ENCODE measurements around the gene TMPRSS2.

DNA sequence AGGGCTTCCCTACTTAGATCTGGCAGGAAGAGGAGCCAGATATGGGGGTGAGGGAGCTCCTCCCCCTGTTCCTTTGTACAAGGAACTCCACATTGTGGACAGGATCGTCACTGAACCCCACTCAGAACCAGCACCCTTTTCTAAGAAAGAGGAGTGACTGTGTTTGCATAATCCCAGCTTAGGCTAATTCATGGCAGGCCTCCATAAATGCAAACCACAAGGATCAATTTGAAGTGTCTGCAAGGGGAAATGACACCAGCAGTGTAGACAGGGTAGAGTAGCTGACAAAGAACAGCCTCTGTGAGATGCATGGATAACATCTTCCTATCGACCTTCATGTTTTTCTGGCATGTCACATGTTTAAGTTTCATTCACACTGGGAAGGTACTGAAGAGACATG, 70.2 kb downstream of the TMPRSS2 start:
- TF ChIP-seq EZH2 (IDR thresholded peaks at IDR 0.05), result no peak
- TF ChIP-seq, protein P1, sequence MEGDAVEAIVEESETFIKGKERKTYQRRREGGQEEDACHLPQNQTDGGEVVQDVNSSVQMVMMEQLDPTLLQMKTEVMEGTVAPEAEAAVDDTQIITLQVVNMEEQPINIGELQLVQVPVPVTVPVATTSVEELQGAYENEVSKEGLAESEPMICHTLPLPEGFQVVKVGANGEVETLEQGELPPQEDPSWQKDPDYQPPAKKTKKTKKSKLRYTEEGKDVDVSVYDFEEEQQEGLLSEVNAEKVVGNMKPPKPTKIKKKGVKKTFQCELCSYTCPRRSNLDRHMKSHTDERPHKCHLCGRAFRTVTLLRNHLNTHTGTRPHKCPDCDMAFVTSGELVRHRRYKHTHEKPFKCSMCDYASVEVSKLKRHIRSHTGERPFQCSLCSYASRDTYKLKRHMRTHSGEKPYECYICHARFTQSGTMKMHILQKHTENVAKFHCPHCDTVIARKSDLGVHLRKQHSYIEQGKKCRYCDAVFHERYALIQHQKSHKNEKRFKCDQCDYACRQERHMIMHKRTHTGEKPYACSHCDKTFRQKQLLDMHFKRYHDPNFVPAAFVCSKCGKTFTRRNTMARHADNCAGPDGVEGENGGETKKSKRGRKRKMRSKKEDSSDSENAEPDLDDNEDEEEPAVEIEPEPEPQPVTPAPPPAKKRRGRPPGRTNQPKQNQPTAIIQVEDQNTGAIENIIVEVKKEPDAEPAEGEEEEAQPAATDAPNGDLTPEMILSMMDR (IDR thresholded peaks at IDR 0.05 in 2 of 3, conservative IDR thresholded peaks at IDR 0.05 in 1 of 3; ENCODE audit: borderline replicate concordance in 1 of 3, insufficient read depth in 1 of 3, low read depth in 2 of 3, low read length in 2 of 3), result no peak
- no peak for TF ChIP-seq SRF (IDR thresholded peaks at IDR 0.05; ENCODE audit: low read depth)
- TF ChIP-seq RAD21 (IDR thresholded peaks at IDR 0.05; ENCODE audit: low read depth), result no peak
- TF ChIP-seq CEBPB (IDR thresholded peaks at IDR 0.05; ENCODE audit: low read depth), result no peak
- TF ChIP-seq, protein P2, sequence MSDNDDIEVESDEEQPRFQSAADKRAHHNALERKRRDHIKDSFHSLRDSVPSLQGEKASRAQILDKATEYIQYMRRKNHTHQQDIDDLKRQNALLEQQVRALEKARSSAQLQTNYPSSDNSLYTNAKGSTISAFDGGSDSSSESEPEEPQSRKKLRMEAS (IDR thresholded peaks at IDR 0.05), result no peak
- no peak for TF ChIP-seq POLR2A (IDR thresholded peaks at IDR 0.05; ENCODE audit: borderline replicate concordance, extremely low read depth, insufficient read depth, insufficient read length)
- TF ChIP-seq EGR1 (IDR thresholded peaks at IDR 0.05; ENCODE audit: low read depth), result no peak

Data from HCT116 (cell line).